ENCODE measurements around the gene VPS8.
"Not testable (repeated sequence)": the region's sequence is repeated elsewhere in the genome, so short reads cannot be mapped to it uniquely, and the experiment has no call there.

The VPS8 gene

DNA sequence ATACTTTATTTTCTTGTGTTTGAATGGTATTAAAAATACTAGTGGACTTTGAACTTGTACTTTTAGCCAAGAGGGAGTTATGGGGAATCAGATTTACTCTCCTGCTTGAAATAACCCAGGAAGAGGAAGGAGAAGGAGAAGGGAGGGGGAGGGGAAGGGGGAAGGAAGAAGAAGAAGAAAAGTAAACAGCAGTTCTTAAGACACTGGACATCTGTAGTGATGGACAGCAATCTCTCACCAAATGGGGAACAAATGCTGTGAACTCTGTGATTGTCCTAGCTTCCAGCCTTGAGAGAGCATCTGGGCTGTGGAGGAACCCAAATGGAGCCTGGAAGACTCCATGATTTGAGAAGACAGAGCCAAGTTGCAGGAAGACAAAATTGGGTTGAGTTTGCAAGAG is 52.0 kb downstream of the VPS8 start:
- no peak for DNase-seq (ENCODE audit: low read depth)

DNA sequence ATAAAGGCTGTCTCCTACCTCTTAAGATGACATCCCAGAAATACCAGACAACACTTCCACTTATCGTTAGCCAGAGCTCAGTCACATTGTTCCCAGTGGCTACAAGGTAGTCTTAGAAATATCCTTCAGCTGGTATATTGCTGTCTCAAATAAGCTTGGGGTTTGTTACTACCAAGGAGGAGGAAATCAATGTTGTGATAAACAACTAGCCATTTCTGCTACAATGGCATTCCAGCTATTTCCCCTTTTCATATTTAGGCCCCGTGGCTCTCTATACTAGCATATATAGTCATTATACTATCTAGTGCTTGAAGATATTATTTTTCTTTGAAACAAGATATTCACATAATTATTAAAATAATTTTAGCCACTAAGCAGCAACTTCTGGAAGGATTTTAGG is 56.5 kb downstream of the VPS8 start:
- no peak for DNase-seq (ENCODE audit: low read depth)

DNA sequence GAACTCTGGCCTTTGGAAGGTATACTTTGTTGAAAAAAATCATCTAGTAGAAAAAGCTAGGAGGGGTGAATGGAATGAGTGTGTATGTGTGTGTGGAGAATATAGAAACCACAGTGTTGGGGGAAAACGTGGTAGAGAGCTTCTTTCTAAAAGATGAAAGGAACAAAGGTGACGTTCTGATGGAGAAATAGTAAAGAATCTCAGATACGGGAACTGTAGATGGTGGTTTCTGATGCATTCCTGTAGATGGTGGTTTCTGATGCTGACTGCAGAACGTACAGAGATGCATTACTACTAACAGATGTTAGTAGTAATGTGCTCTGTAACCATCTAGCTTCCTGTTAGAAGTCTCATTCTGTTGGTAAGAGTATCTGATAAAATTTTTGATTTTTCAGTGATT is 60.2 kb downstream of the VPS8 start:
- no peak for DNase-seq (ENCODE audit: low read depth)

DNA sequence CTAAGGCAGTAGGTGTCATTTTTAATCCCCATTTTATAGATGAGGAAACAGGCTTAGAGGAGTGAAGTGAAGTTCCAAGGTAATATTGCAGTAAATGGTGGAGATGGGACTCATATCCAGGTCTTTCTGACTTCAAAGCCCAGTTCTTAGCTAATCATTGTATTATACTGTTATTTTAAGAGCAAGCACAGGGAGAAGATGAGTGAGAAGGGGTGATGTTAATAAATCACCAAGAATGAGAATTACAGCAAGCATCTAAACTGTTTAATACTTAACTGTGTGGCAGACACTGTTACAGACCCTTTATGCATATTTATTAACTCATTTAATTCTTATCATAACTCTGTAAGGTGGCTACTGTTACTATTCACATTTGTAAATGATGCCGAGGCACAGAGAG is 61.2 kb downstream of the VPS8 start:
- DNase-seq (ENCODE audit: low read depth) = no peak

DNA sequence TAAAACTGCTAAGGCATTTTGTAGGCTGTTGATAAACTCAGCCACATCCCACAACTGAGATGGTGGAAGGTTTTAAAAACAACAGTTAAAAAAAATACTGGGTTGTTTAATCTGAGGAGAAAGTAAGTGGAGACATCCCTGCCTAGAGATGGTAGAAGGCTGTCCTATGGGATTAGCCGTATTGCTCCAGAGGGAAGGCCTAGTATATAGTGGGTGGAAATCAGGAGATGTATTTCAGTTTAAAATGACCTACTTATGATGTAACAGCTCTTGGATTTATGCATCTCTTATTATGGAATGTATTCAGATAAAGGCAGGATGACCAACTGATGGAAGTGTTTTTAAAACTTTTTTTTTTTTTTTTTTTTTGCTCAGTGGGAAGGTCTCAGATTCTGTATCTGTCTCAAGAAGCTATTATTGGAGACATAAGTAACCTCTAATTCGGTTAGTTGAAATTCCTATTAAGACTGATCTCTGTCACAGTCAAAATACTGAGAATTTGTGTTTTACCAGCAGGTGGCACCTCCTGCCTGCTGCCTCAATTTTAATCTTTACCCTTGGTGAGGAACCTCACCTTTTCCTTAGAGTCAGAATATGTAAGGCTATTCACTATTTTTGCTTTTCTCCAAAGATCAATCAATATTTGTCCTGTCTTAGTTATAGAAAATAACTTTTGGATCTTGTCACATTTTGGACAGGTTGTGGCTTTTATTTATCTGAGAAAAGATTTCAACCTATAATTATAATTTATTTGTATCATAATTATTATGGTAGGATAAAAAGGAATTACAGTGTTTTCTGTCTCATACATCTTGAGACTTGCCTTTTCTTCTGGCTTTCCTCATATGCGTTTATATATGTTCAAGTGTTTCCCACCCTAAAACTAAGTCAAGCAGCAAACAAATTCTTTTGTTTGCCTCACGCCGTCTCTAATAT is 63.0 kb downstream of the VPS8 start:
- peak; percentile 10 for DNase-seq (ENCODE audit: low read depth)

DNA sequence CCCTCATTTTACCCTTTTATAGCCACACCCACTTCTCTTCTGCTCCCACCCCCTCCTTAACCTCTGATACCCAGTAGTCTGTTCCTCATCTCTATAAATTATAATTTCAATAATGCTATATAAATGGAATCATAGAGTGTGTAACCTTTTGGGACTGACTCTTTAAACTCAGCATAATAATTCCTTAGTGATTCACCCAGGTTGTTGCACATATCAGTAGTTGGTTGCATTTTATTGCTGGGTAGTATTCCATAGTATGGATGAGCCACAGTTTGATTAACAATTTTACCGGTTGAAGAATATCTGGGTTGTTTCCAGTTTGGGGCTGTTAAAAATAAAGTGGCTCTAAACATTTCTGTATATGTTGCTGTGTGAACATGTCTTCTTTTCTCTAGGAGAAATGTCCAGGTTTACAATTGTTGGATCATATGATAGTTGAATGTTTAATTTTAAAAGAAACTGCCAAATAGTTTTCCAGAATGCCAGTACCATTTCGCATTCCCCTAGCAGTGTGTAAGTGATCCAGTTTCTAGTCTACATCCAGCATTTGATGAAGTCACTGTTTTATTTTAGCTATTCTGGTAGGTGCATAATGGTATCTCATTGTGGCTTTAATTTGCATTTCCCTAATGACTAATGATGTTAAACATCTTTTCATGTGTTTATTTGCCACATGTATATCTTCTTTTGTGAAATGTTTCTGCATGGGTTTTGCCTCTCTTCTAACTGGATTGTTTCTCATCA is 68.5 kb downstream of the VPS8 start:
- DNase-seq (ENCODE audit: low read depth) = no peak

DNA sequence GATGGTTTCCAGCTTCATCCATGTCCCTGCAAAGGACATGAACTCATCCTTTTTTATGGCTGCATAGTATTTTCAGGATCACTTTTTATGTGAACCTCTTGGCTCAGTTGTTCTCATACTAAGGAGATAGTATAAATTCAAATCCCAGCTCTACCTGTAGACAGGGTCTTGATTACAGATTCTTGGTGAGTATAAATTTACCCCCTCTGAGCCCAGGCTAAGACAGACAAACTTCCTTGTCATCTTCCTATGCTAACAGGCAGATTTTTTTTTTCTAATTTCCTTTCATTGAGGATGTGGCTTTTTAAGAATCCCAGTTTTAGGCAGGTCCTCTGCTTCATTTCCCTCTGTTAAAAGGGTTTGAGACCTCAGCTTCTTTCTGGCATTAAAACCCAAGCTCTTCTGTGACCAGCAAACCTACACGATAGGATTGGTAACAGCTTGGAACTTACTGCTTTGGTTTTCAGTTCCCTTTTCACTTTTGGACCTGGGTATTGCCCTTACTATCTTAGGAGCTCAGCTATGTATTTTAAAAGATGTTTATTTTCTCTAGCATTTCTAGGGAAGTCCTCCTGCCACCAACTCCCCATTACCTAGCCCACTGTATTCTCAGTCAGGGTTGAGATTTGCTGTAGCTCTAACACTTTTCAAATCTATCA is 72.5 kb downstream of the VPS8 start:
- no peak for DNase-seq (ENCODE audit: low read depth)

DNA sequence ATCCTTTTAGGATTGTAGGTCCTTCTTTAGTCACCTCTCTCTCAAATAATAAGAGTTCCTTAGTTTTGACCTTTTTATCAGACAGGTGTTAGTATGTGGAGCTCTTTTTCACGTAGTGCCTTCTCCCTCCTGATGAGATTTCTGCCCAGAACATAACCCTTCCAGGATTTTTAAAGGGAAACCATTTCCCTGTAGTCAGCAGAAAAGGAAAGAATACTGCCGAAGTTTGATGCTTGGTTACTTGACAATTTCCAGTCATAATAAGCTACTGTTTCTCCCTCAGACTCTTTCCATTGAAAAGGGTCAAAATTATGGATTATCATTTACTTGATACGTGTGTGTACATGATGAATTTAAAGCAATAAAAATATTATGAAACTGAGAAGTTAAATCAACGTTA is 73.1 kb downstream of the VPS8 start:
- DNase-seq (ENCODE audit: low read depth) = no peak

DNA sequence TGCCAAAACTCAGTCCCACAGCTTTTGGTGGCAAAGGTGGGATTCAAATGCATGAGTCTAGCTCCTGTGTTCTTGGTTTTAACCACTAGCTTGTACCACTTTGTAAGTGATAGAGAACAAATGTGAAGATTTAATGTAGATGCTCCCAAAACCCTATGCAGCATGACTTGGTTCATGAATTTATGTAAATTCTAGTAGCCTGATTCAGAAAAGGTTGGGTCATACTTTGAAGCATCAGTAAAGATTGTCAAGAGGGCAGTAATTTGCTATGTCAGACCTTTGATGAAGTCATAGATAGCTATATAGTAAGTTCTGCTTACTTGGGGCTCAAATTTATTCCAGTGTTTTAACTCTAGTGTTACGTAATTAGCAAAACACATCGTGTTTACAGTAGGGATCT is 75.6 kb downstream of the VPS8 start:
- no peak for DNase-seq (ENCODE audit: low read depth)

DNA sequence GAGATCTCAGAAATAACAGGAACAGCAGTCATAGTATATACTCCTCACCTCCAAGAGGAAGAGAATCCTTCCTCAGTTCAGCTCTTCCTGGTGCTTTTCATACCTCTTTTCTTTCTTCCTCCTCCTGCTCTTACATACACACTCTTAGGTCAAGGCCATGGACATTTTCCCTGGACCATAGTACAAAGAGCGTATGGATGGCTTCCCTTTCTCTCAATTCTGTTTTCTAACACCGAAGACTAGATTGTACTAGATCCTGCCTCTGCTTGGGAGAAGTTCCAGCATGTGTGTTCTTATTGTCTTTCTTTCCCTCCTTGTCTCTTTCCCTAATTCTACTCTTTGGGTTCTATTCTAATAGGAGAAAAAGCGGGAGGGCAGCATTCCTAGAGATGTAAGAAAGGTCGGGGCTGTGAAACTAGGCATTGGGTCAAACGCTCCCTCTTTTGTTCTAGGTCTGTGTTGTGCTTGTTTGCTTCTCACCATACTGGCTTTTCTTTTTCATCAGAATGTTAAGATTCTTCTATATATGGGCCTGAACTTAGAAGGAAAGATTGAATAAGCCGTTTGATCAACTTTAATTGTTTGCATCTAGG is 77.4 kb downstream of the VPS8 start:
- no peak for DNase-seq (ENCODE audit: low read depth)

DNA sequence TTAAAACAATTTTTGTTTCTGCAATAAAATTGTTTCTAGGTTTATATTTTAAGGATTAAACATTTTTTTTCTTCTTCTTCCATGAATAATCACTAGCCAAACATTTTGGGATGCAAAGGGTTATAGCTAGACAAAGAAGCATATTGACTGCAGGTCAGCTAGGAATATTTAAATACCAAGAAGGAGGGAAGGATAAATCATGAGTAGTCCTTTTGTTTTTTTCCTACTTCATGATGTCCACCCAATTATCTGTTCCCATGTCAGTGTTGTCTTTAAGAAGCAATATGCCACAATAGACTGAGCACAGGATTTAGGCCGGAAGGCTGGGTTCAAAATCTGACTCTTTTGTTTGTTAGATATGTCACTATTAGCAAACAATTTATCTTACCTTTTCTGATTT is 82.1 kb downstream of the VPS8 start:
- DNase-seq (ENCODE audit: low read depth) = no peak

DNA sequence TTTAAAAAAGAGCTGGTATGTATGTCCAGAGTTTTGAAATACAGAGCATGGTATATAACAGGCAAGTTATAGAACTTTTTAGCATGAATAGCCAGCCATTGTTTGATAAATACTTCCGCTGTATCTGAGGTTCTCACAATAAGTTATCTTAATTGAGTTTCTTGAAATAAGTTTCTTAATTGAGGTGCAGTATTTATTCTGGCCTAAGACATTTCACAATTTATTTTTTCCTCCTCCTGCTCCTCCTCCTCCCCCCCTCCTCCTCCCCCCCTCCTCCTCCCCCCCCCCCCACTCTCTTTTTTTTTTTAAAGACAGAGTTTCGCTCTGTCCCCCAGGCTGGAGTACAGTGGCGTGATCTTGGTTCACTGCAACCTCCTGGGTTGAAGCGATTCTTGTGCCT is 83.4 kb downstream of the VPS8 start:
- DNase-seq (ENCODE audit: low read depth) = no peak

DNA sequence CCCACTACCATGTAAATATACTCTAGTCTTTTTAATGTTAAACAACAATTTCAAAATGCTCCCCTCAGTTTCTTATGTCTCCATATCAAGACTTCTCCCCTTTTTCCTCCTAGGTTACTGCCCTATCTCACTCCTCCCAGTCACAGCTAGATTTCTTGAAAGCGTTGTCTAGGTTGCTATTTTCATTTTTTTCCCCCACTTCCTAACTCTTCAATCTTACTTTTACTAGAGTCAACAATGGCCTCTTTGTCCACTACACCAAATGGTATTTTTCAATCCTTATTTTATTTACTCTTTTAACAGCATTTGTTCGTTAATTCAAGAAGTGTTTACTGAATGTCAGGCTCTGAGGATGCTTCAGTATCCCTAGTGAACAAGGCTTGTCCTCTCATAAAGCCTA is 84.4 kb downstream of the VPS8 start:
- no peak for DNase-seq (ENCODE audit: low read depth)

DNA sequence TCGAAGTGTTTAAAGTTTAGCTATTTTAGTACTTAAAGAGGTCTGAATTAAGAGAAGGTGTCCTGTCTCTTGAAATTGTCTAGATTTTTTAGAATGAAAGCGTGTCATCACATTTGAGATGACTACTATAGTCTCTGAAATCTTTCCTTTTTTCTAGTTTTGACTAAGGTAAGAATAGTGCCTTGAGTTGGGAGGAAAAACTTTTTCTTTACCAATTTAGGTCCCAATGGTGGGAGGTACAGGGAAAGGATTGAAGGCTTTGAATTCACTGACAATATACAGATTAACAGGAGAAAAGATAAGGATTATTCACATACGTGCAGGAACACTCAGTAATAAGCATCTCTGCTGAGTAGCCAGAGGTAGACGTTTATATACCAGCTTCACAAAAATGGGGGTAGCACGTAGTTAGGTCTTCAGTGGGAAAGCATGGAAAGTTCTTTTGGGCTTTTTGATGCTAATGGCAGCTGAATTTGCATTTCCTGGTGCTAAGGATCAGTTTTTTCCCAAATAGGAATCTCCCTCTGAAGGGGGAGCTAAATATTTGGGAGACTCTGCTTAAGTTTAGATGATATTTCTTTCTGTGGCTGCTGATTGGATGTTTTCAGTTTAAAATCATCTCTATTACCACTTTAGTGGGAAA is 88.1 kb downstream of the VPS8 start:
- no peak for DNase-seq (ENCODE audit: low read depth)

DNA sequence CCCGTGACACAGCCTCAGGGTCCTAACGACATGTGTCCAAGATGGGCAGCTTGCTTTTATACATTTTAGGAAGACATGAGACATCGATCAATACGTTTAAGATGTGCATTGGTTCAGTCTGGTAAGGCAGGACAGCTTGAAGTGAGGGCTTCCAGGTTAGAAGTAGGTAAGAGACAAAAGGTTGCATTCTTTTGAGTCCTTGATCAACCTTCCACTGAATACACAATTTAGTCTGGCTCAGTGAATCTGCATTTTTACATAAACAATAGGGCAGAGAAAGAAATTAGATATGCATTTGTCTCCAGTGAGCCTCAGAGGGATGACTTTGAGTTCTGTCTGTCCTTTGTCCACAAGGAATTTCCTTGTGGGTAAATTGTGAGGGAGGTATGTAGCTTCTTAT is 95.1 kb downstream of the VPS8 start:
- not testable (repeated sequence) for DNase-seq (ENCODE audit: low read depth)

DNA sequence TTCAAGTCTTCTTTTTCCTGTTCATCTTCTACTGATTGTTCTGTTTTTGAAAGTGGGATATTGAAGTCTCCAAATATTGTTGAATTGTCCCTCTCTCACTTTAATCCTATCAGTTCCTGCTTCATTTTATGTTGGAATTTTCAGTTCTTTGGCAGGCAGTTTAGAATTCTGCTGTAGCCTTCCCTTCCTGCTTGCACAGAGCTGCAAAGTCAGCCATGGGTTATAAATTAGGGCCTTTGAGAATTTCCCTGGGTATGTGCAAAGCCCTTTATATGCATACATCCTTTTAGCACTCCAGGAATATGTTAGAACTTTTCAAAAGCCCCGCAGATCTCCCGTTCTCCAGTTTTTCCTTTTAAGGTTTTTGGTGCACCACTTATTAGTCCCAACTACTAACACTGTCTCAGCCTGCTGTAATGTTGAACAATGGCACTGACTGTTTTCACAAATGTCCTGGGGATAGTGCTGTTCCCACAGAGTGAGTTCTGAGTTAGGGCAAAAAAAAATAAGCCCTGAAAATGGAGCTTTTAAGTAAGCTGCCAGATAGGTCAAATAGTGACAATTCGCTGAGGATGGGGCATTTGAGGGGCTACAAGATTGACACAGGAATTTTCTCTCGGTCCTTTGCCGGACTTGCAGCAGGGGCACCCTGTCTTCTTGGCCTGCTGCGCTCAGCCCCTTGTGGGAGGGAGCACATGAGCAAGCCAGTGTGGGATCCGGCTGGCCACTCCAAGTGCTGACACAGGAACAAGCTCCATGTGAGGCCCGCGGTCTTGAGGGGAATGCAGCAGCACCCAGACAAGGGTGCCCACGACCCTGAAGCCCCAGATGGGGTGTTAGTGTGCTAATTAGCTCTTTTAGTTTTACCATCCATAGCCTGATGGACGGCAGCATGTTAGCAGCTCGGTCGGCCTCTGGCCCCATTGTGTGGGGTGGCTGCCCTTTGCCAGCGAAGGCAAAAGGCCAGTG is 96.0 kb downstream of the VPS8 start:
- no peak for DNase-seq (ENCODE audit: low read depth)

DNA sequence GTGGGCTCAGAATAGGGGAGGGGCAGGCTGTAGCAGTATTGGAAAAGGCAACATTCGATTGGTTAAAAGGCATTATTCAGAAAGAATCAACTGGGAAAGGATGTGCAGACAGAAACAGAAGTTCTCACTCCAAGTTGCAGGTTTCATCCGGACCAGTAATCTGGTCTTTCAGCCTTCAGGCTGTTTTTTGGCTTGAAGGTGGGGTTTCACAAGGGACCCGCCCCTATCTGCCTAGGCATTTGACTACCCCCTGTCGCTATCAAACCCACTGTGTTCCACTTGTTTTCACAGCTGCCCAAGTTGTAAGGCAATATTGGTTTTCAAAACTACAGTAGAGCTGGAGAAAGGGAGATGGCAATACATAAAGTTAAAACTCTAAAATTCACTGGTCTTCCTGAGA is 96.9 kb downstream of the VPS8 start:
- DNase-seq (ENCODE audit: low read depth) = no peak

DNA sequence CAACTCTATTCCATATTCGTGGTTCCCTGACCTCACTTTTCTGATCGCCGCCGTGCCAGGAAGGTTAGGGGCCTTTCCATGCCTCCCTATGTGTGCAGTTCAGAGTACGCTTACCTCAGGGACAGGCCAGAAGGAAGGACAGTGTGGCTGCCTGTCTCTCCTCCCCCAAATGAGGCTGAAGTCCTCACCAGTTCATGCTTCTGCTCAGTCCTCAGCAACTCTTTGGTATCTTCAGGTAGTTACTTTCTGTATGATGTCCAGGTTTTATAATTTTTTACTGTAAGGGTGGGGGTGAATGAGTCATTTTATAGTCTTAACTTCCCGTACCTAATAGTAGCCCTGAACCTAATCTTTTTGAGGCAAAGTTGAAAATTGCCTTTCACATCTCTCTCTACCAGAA is 98.7 kb downstream of the VPS8 start:
- no peak for DNase-seq (ENCODE audit: low read depth)

DNA sequence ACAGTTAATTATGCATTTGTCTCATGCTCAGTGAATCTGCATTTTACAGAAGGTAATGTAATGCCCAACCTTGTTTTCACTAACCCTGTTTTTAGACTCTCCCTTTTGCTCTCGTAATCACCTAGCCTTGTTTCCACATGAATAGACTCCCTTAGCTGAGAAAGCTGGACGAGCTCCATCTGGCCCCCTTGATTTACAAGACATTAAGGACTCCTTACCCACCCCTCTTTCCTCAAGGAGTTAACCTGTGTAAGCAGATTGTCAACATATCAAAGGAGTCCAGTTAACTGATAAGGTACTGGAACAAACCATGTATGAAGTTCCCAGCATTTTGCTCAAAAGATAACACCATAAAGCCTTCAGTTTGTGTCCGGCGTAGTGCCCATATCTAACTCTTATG is 99.6 kb downstream of the VPS8 start:
- no peak for DNase-seq (ENCODE audit: low read depth)

DNA sequence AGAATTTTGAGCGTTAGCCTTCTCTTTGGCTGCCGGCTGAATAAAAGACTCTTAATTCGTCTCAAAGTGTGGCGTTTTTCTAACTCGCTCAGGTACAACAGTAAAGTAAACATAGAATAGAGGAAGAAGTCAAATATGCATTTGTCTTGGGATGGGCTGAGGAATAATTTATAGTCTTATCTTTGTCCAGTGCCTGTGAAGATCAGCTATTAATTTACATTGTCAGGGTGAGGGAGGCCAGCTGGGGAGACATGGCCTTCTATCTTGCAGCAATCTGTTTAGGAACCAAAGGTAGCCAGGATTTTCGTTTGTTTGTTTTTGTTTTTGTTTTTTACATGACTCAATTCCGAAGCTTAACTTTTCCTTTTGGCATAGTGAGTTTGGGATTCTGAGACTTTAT is 100.2 kb downstream of the VPS8 start:
- DNase-seq (ENCODE audit: low read depth) = no peak

DNA sequence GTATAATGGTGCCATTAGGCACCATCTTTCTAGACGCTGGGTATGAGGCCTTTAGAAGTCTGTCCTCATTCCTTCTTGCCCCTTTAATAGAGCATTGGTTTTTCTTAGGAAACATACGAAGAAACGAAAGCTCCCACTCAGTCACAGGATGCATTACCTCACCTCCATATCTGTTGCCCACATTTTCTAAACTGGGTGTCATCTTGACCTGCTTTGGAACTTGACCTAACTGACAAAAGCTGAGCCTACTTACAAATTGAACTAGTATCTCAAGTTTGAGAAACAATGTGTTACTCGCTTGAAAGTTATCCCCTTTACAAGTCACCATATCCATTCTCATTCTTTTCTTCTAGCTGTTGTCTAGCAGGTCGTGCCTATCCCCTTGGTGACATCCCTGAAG is 102.7 kb downstream of the VPS8 start:
- no peak for DNase-seq (ENCODE audit: low read depth)
